Measurements from ENCODE around the gene ADSS1.
"Not testable (repeated sequence)": the region's sequence is repeated elsewhere in the genome, so short reads cannot be mapped to it uniquely, and the experiment has no call there.

The ADSS1 gene

GRCh38 chr14:104717646-104718045 lies 6.4 kb upstream of the ADSS1 start:
- DNase-seq (ENCODE audit: low spot score): no peak

- DNase-seq (ENCODE audit: low spot score): no peak
These were observed 5.9 kb upstream of the ADSS1 start for GRCh38 chr14:104718147-104718546.

GRCh38 chr14:104718871-104719270 lies 5.2 kb upstream of the ADSS1 start:
- DNase-seq (ENCODE audit: low spot score): no peak

GRCh38 chr14:104719343-104719742 lies 4.7 kb upstream of the ADSS1 start:
- no peak for DNase-seq (ENCODE audit: low spot score)

GRCh38 chr14:104721505-104722431 lies 2.3 kb upstream of the ADSS1 start:
- DNase-seq (ENCODE audit: low spot score): no peak

- DNase-seq (ENCODE audit: low spot score): no peak
These were observed 935 bp upstream of the ADSS1 start for GRCh38 chr14:104722938-104723650.

GRCh38 chr14:104724407-104724980 lies 465 bp downstream of the ADSS1 start:
- DNase-seq (ENCODE audit: low spot score): no peak

GRCh38 chr14:104724981-104725771 lies 1.1 kb downstream of the ADSS1 start:
- DNase-seq (ENCODE audit: low spot score): no peak

- no peak for DNase-seq (ENCODE audit: low spot score)
These were observed 1.9 kb downstream of the ADSS1 start for GRCh38 chr14:104725772-104726548.

GRCh38 chr14:104726600-104727451 lies 2.8 kb downstream of the ADSS1 start:
- peak; percentile 44 for DNase-seq (ENCODE audit: low spot score)

- DNase-seq (ENCODE audit: low spot score): no peak
These were observed 4.6 kb downstream of the ADSS1 start for GRCh38 chr14:104728631-104729030.

- DNase-seq (ENCODE audit: low spot score): not testable (repeated sequence)
These were observed 5.3 kb downstream of the ADSS1 start for GRCh38 chr14:104729176-104729834.

GRCh38 chr14:104729835-104730181 lies 5.8 kb downstream of the ADSS1 start:
- DNase-seq (ENCODE audit: low spot score): no peak

- DNase-seq (ENCODE audit: low spot score): no peak
These were observed 6.5 kb downstream of the ADSS1 start for GRCh38 chr14:104730487-104730886.

GRCh38 chr14:104731320-104732294 lies 7.6 kb downstream of the ADSS1 start:
- DNase-seq (ENCODE audit: low spot score): peak; percentile 62

- DNase-seq (ENCODE audit: low spot score): no peak
These were observed 8.4 kb downstream of the ADSS1 start for GRCh38 chr14:104732355-104732804.

- no peak for DNase-seq (ENCODE audit: low spot score)
These were observed 9.1 kb downstream of the ADSS1 start for GRCh38 chr14:104732931-104733681.
